Adrenal gland (tissue), 12 donors: ENCODE results near the gene NARF. TPM values are rescaled to one million over a fixed set of nuclear protein-coding genes. Genes with fewer than 3 reads are reported as not detected.

Experiments used
- DNase-seq, 7 donors: peaks; one replicate each; pipeline ENCODE4 v3.0.0-alpha.2; 2019 to 2020
- H3K27ac ChIP-seq, 5 donors: fragments of 200-600 bp; sonication (generic) in 4 of 5; 1 replicate in 3 of 5; 2 replicates in 2 of 5; pipeline versions ENCODE4 v1.5.1 to v1.8.0; 2016 to 2020; ENCODE audit warnings: mild to moderate bottlenecking in 1 of 5
- H3K27me3 ChIP-seq: fragments of 200-600 bp; 2 replicates; pipeline ENCODE4 v1.8.0; 2021
- H3K36me3 ChIP-seq, 2 donors: fragments of 200-600 bp; replicated peaks in 1 of 2; 1 replicate in 1 of 2; 2 replicates in 1 of 2; pipeline versions ENCODE4 v1.5.1 to v1.8.0; 2018 to 2022
- H3K4me1 ChIP-seq, 2 donors: fragments of 200-600 bp; replicated peaks in 1 of 2; 1 replicate in 1 of 2; 2 replicates in 1 of 2; pipeline versions ENCODE4 v1.5.1 to v1.8.0; 2018 to 2021
- H3K4me3 ChIP-seq, 4 donors: fragments of 200-600 bp; sonication (generic) in 3 of 4; one replicate each; pipeline ENCODE4 v1.5.1; 2016 to 2018
- H3K9me3 ChIP-seq, 3 donors: fragments of 200-600 bp; sonication (generic) in 1 of 3; replicated peaks in 1 of 3; 1 replicate in 2 of 3; 2 replicates in 1 of 3; pipeline versions ENCODE4 v1.5.1 to v1.8.0; 2016 to 2021
- POLR2A ChIP-seq, 2 donors: fragments of 450-650 bp; IDR thresholded peaks; one replicate each; pipeline ENCODE4 v1.6.1; 2017; ENCODE audit warnings: antibody characterized with exemption in 2 of 2, mild to moderate bottlenecking in 2 of 2, moderate library complexity in 1 of 2
- WGBS, 4 donors: extraction: QIAGEN DNeasy Blood & Tissue Kit in 2 of 4; methylation state at CpG; one replicate each; pipeline versions ENCODE4 v1.1.5 to v1.1.7; 2013 to 2017; 5-methylcytosine and 5-hydroxymethylcytosine counted together
- intact Hi-C, 2 donors: fragments of 100-400 bp; cut with DNase I; formaldehyde crosslinking; loops; one replicate each; pipeline versions ENCODE4 v1.14.1 to v1.15.0; 2022 to 2023
- polyA plus RNA-seq, 3 donors: library from polyadenylated mRNA; stranded (reverse); fragments of 200-250 nt in 2 of 3; fragments of 350-450 nt in 1 of 3; fragmentation: Illumina TruSeq in 1 of 3; extraction: RNeasy Lipid Tissue Mini Kit (QIAGEN cat#74804) in 1 of 3; gene quantifications; one replicate each; pipeline ENCODE4 v1.2.3, GENCODE V29; 2013 to 2014
- total RNA-seq, 9 donors: library from RNA; depleted of rRNA in 4 of 9; stranded (reverse); fragments of >200 nt in 4 of 9; fragments of 120-200 nt in 1 of 9; fragmentation: NEBNext Ultra II Directional in 1 of 9; extraction: Animal tissue kit (Norgen Biotek cat#: 25700) in 1 of 9; gene quantifications; one replicate each; pipeline versions ENCODE4 v1.1.0 to v1.2.4, GENCODE V29; 2013 to 2023
- TF ChIP-seq, protein P1 (sequence below), 6 experiments: fragments of 450-650 bp in 4 of 6; fragments of 200-600 bp in 2 of 6; sonication (generic) in 1 of 6; IDR thresholded peaks; 1 replicate in 5 of 6; 2 replicates in 1 of 6; pipeline versions ENCODE4 v1.5.1 to v1.8.0; 2016 to 2021; ENCODE audit warnings: antibody characterized with exemption in 6 of 6, mild to moderate bottlenecking in 2 of 6, moderate library complexity in 1 of 6
- donor health status: healthy with polysubstance abuse.
- donor health status: Bipolar disorder and iron deficiency.
- donor health status: DM: yes; HTN: yes; CAD: no.
- donor health status: DM: no; HTN: no; CAD: no.
- donor health status: DM: no; HTN: no; CAD: no.
- donor health status: DM: yes; HTN: yes; CAD: no.

NARF gene
- total and polyA plus RNA-seq, 12 donors = 21.8 to 198 (median 55.1) TPM

DNA sequence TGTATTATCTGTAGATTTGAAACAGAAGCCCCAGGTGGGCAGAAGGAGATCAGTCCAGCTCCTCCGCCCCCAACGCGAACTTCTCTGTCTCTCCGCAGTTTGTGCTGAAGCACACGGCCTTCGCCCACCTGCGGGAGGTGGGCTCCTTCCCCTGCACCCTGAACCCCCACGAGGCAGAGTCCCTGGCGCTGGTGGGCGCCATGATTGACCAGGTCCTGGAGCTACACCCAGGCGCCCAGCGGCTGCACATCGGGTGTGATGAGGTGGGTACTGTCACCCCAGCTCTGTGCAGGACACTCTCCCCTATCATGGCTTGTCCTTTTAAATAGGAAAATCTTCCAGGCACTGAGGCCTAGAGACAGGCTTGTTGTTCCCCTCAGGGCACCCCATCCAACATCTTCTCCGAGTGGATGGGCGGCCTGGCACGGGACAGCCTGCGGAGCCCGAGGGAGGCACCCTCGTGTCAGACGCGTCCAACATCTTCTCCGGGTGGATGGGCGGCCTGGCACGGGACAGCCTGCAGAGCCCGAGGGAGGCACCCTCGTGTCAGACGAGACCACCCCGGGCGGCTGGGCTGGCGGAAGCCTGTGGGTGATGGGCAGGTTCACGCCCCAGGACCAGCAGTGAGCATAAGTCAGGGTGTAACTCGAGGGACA, 24.9 kb upstream of the NARF start:
- Histone ChIP-seq H3K9me3 (no peaks in the 10 kb centered on the region), H3K4me1 (no peaks in the 10 kb centered on the region), H3K36me3 (peaks cover 0 to 15% of the 10 kb centered on the region in 2 donors), H3K4me3 (no peak overlapping the region), H3K27ac (no peak overlapping the region), H3K27me3 (no peaks in the 10 kb centered on the region)
- no peak for DNase-seq
- TF ChIP-seq, protein P1, sequence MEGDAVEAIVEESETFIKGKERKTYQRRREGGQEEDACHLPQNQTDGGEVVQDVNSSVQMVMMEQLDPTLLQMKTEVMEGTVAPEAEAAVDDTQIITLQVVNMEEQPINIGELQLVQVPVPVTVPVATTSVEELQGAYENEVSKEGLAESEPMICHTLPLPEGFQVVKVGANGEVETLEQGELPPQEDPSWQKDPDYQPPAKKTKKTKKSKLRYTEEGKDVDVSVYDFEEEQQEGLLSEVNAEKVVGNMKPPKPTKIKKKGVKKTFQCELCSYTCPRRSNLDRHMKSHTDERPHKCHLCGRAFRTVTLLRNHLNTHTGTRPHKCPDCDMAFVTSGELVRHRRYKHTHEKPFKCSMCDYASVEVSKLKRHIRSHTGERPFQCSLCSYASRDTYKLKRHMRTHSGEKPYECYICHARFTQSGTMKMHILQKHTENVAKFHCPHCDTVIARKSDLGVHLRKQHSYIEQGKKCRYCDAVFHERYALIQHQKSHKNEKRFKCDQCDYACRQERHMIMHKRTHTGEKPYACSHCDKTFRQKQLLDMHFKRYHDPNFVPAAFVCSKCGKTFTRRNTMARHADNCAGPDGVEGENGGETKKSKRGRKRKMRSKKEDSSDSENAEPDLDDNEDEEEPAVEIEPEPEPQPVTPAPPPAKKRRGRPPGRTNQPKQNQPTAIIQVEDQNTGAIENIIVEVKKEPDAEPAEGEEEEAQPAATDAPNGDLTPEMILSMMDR (IDR thresholded peaks at IDR 0.05) = no peak
- TF ChIP-seq POLR2A (IDR thresholded peaks at IDR 0.05) = no peak
- 85 to 96% (median 91%) methylated on average over 15 to 32 of the region's 32 CpGs for WGBS, 4 donors
- intact Hi-C loops = no loop called here

DNA sequence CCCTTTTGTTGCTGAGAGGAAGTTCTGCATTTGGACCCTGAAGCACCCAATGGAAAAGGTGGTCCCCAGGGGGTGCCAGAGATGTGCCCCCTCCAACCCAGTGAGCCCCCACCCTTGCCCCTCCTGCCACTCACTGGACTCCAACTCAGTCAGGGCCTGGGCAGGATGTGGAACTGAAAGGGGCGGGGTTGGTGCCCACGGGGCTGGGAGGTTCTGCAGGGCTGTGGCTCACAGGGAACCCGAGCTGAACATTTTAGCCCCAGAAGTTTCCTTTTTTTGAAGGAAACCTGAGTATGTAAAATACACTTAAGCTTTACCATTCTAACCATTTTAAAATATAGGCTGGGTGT, 24.4 kb upstream of the NARF start:
- Histone ChIP-seq H3K4me3 (no peak overlapping the region), H3K9me3 (no peaks in the 10 kb centered on the region), H3K27ac (no peak overlapping the region), H3K4me1 (no peaks in the 10 kb centered on the region), H3K36me3 (peaks cover 0 to 15% of the 10 kb centered on the region in 2 donors), H3K27me3 (no peaks in the 10 kb centered on the region)
- no peak for TF ChIP-seq POLR2A (IDR thresholded peaks at IDR 0.05)
- TF ChIP-seq, protein P1 (IDR thresholded peaks at IDR 0.05) = no peak
- DNase-seq = no peak
- intact Hi-C loops = no loop called here
- WGBS, 4 donors = 56 to 80% (median 73%) methylated on average over 3 of the region's 3 CpGs

DNA sequence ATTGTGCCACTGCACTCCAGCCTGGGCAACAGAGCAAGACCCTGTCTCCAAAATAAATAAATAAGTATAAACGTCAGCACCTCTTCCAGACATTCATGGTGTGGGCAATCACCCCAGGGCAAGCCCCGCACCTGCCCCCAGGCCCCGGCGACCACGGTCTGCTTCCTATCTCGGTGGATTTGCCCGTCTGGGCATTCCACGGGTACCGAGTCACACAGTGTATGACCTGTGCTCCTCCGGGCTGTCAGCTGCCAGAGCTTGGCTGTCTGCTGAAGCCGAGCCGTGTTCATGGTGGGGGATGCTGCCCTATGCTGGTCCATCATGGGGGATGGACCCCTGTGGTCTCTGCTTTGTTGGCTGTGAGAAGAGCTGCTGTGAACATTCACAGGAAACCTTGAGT, 23.4 kb upstream of the NARF start:
- intact Hi-C loops = no loop called here
- TF ChIP-seq, protein P1 (IDR thresholded peaks at IDR 0.05) = no peak
- TF ChIP-seq POLR2A (IDR thresholded peaks at IDR 0.05) = no peak
- Histone ChIP-seq H3K27me3 (no peaks in the 10 kb centered on the region), H3K27ac (no peak overlapping the region), H3K9me3 (no peaks in the 10 kb centered on the region), H3K36me3 (peaks cover 0 to 15% of the 10 kb centered on the region in 2 donors), H3K4me3 (no peak overlapping the region), H3K4me1 (no peaks in the 10 kb centered on the region)
- 81 to 92% (median 88%) methylated on average over 12 of the region's 12 CpGs for WGBS, 4 donors
- no peak for DNase-seq

DNA sequence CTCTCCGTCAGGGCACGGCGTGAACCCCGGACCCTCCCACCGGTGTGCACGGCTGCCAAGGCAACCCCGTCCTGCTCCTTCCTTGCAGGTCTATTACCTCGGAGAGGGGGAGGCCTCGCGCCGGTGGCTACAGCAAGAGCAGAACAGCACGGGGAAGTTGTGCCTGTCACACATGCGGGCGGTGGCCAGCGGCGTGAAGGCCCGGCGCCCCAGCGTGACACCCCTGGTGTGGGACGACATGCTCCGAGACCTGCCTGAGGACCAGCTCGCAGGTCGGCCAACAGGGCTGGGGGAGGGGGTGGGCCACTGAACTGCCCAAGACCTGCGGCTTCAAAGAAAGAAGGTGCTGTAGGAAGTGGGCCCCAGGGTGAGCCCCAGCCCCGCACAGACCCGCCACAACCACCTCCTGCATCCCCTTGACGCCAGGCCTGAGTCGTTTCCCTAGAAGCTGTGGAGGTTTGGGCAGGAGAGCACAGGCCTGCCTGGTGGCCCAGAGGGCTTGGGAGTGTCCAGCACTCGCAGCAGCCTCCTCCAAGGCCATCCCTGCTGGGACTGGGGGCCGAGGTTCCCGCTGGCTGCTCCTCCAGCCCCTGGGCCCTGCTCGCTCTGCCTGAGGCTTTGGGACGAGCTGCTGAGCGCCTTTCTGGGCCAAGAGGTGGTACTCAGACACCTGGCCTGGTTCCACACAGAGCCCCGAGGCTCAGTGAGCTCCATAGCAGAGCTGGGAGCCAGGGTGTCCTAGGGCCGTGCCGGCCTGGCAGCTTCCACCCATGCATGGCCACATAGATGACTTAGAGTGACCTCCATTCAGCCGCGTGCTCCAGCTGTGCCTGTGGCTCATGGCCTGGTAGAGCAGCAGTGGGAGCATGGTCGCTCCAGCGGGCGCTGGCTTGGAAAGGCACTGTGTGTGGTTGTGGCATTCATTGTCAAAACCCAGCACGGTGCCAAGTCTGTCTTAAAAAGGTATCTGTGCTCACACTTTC, 22.6 kb upstream of the NARF start:
- 81 to 92% (median 90%) methylated on average over 8 to 43 of the region's 43 CpGs for WGBS, 4 donors
- H3K36me3 ChIP-seq = peaks cover 0 to 15% of the 10 kb centered on the region in 2 donors

More for the DNA sequence above, 22.6 kb upstream of the NARF start:
- Histone ChIP-seq H3K9me3 (no peaks in the 10 kb centered on the region), H3K4me3 (no peak overlapping the region), H3K27ac (no peak overlapping the region), H3K4me1 (no peaks in the 10 kb centered on the region), H3K27me3 (no peaks in the 10 kb centered on the region)
- TF ChIP-seq POLR2A (IDR thresholded peaks at IDR 0.05) = no peak
- TF ChIP-seq, protein P1 (IDR thresholded peaks at IDR 0.05) = no peak
- DNase-seq = no peak
- intact Hi-C loops = no loop called here
